Spinal cord (tissue), 10 donors: ENCODE data around the gene OBI1. TPM values are rescaled to one million over a fixed set of nuclear protein-coding genes. Genes with fewer than 3 reads are reported as not detected.

Source experiments
- DNase-seq, 6 donors: peaks; one replicate each; pipeline versions ENCODE4 v3.0.0 to v3.0.0-alpha.2; 2013 to 2015; ENCODE audit warnings: low spot score in 6 of 6, low read depth in 4 of 6
- H3K27ac ChIP-seq: one replicate; pipeline ENCODE4 v1.5.1; 2013; ENCODE audit warnings: low read depth, low read length, control low read depth
- H3K27me3 ChIP-seq: one replicate; pipeline ENCODE4 v1.6.1; 2013; ENCODE audit warnings: low read length; ENCODE audit not compliant: control insufficient read depth, insufficient read depth
- H3K36me3 ChIP-seq: one replicate; pipeline ENCODE4 v1.6.1; 2013; ENCODE audit warnings: low read length; ENCODE audit not compliant: control insufficient read depth, insufficient read depth
- H3K4me1 ChIP-seq: one replicate; pipeline ENCODE4 v1.6.1; 2013; ENCODE audit warnings: low read length; ENCODE audit not compliant: control insufficient read depth, insufficient read depth
- H3K4me3 ChIP-seq: one replicate; pipeline ENCODE4 v1.5.1; 2013; ENCODE audit warnings: low read depth, low read length, control low read depth
- H3K9me3 ChIP-seq: one replicate; pipeline ENCODE4 v1.6.1; 2013; ENCODE audit warnings: low read length; ENCODE audit not compliant: control insufficient read depth, insufficient read depth
- WGBS: methylation state at CpG from one replicate; pipeline ENCODE4 v1.1.5; 2013; ENCODE audit warnings: missing lambda C conversion rate; ENCODE audit not compliant: insufficient coverage; 5-methylcytosine and 5-hydroxymethylcytosine counted together
- long read RNA-seq, 4 donors: transcript quantifications; one replicate each; lab custom pipeline, GENCODE V29; 2026
- polyA plus RNA-seq, 2 donors: library from polyadenylated mRNA; unstranded; fragments of 120-200 nt; gene quantifications; one replicate each; pipeline ENCODE4 v1.2.1, GENCODE V29; 2013; ENCODE audit not compliant: insufficient read length in 2 of 2
- total RNA-seq, 2 donors: library from RNA; depleted of rRNA in 1 of 2; stranded (reverse); fragments of 120-200 nt in 1 of 2; fragments of >200 nt in 1 of 2; gene quantifications; one replicate each; pipeline versions ENCODE4 v1.2.3 to v1.2.4, GENCODE V29; 2013 to 2014
- donor health status: healthy.

Gene OBI1, protein sequence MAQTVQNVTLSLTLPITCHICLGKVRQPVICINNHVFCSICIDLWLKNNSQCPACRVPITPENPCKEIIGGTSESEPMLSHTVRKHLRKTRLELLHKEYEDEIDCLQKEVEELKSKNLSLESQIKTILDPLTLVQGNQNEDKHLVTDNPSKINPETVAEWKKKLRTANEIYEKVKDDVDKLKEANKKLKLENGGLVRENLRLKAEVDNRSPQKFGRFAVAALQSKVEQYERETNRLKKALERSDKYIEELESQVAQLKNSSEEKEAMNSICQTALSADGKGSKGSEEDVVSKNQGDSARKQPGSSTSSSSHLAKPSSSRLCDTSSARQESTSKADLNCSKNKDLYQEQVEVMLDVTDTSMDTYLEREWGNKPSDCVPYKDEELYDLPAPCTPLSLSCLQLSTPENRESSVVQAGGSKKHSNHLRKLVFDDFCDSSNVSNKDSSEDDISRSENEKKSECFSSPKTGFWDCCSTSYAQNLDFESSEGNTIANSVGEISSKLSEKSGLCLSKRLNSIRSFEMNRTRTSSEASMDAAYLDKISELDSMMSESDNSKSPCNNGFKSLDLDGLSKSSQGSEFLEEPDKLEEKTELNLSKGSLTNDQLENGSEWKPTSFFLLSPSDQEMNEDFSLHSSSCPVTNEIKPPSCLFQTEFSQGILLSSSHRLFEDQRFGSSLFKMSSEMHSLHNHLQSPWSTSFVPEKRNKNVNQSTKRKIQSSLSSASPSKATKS
- total RNA-seq (10 to 100 TPM; 17.1 to 29.6 TPM), polyA plus RNA-seq (10 to 100 TPM; 21.7 to 27.6 TPM)
- long read RNA-seq, donor 1, transcript RNF219-201 (6 exons, 3,529 nt): major isoform, 5 of 5 reads
- long read RNA-seq, donor 1, partial matches to known transcripts: 0 of 5 reads
- long read RNA-seq, donor 1, other reads (novel, unspliced or antisense): 0 of 5 reads
- long read RNA-seq, donor 2: 0 reads
- long read RNA-seq, donor 3, transcript RNF219-201 (6 exons, 3,529 nt): major isoform, 11 of 18 reads
- long read RNA-seq, donor 3, partial matches to known transcripts: 7 of 18 reads
- long read RNA-seq, donor 3, other reads (novel, unspliced or antisense): 0 of 18 reads
- long read RNA-seq, donor 4, partial matches to known transcripts: 0 of 1 reads
- long read RNA-seq, donor 4, other reads (novel, unspliced or antisense): 0 of 1 reads

DNA sequence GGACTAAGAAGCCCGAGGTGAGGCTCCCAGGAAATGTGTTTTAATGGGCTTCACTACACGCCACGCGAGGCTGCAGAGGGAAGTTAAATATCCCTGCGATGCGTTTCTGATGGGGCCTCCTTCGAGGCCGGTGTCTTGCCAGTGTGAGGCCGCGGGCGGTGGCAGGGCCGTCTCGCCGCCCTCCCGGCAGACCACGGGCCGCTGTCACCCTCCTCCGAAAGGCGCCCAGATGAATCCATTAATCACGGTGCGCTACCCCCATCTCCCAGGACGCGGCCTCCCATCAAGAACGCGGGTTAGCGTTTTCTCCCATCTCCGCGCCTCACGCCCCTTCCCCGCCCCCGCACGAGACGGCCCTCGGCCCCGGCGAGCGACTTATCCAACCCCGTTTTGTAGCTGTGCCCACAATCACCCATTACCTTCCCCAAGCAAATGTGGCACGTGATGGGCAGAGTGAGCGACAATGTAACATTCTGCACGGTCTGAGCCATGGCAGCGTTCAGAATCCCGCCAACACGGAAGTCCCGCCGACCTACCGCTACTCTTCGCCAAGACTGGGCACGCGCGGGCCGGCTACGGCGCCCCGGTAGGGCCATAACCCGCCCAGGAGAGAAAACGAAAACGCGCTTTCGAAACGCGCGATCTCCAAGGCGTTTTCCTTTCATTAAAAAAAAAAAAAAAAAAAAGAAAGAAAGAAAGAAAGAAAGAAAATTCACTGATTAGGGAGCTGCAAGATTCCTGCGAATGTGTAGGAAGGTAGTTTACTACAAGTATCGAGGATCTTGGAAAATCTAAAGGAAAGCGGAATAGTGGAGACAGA, at the start of gene OBI1:
Gene OBI1 (minus strand): TSS at position 526 of the 820 bp plus-strand sequence. CDS start 35 bp downstream, at position 491.
- Histone ChIP-seq H3K27me3 (no peaks in the 10 kb centered on the region), H3K9me3 (no peaks in the 10 kb centered on the region), H3K4me1 (peaks cover 5% of the 10 kb centered on the region), H3K4me3 (peak within 1 kb of the TSS; percentile 93), H3K36me3 (no peaks in the 10 kb centered on the region), H3K27ac (peak within 1 kb of the TSS; percentile 82)
- DNase-seq: peak; percentile 84 to 97 (median 90)
- WGBS: under 1% methylated on average over 55 of the region's 67 CpGs

DNA sequence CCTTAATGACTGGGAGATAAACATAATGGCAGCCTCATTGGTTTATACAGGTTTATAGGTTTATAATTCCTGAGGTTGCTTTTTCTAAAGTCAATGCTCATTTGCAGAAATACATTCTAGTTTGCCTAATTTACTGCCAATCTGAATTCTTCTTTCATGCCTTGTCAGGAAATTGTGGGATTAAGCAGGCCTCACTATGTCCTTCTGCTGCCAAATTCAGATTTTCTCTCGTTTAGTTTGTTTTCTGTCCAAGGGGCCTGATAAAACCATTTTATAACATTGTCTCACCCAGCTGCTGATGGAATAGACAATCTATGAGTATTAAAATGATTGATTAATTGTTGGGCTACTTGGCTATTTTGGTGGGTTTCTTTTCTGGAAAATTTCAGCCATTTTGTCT, 42.4 kb upstream of the OBI1 start:
- no CpG with 5 or more reads among the region's 1 CpG for WGBS

DNA sequence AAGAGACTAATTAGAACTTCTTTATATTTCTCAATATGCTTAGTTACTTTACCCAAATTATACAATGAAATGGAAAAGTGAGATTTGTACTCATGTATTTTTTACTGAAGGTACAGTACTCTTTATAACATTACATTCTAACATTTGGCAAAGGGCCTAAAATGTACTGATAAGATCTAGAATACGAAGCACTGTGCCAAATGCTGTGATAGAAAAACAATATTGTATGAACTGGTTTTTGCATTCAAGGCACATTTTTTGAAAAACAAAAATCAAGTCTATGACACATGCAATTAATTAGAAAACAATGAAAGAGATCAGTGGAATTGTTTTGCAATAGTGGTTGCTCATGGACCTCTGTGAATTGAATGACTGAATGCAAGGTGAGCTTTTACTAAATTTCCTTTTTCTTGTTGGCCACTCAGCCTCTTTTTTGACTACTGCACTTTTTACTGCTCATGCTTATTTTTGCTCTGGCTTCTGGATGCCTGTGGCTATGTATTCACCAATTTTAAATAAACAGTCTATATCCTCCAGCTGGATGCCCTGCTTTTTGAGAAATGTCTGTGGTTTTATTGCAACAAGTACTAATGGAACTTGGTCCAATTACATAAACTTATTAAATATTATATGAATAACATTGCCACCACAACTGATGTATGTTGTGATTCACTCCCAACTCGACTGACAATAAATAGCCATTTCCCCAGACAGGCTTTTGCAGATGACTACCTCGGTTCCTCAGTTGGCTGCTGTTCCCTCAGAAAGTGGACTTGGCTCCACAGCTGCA, 41.4 kb upstream of the OBI1 start:
- Histone ChIP-seq H3K4me3 (no peak overlapping the region), H3K4me1 (no peaks in the 10 kb centered on the region)
- WGBS: 88% methylated on average over 1 of the region's 3 CpGs

More for the DNA sequence above, 42.4 kb upstream of the OBI1 start:
- Histone ChIP-seq H3K4me1 (no peaks in the 10 kb centered on the region), H3K4me3 (no peak overlapping the region), H3K27ac (no peak overlapping the region), H3K36me3 (no peaks in the 10 kb centered on the region), H3K9me3 (no peaks in the 10 kb centered on the region), H3K27me3 (no peaks in the 10 kb centered on the region)
- no peak for DNase-seq

DNA sequence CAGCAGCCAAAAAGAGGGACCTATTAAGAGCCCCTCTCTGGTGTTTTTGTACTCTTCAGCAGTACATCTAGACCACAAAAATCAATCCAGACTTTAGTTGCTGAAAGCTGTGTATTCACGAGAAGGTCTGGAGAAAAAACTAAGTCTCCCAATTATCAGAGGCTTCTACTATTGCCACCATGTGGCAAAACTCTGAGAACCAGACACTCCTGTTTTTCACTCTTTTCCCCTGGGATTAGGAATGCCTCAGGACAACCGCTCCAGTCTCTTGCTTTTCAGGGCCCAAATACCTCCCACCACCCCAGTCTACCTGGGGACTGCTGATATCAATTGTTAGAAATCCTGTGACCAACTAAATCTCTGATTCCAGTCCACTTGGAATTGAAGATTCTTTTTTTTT, 30.1 kb upstream of the OBI1 start:
- H3K36me3 ChIP-seq: no peaks in the 10 kb centered on the region
- H3K27me3 ChIP-seq: no peaks in the 10 kb centered on the region
- H3K4me3 ChIP-seq: no peak overlapping the region
- H3K27ac ChIP-seq: no peak overlapping the region
- no peaks in the 10 kb centered on the region for H3K4me1 ChIP-seq
- peak in 1 of 6 donors; percentile 23 for DNase-seq
- H3K9me3 ChIP-seq: no peaks in the 10 kb centered on the region
- WGBS: 67% methylated on average over 1 of the region's 2 CpGs

More for the DNA sequence above, 41.4 kb upstream of the OBI1 start:
- Histone ChIP-seq H3K27ac (no peak overlapping the region), H3K27me3 (no peaks in the 10 kb centered on the region), H3K36me3 (no peaks in the 10 kb centered on the region), H3K9me3 (no peaks in the 10 kb centered on the region)
- DNase-seq: no peak

DNA sequence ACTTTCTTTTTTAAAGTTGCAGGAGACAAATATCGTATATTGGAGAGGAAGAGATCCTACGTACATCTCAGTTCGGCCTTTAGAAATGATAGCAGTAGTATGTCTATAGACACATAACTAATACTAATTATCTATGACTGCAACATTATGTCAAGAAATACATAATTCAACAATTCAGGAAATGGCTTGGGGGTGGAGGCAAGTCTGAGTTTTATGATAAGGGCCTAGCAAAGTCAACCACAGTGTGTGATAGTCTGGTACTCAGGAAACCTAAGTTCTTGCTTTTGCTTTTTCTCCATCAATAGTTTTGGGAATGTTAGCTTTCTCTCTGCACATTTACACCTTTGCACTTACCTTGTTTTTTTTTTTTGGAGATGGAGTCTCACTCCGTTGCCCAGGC, 27.5 kb upstream of the OBI1 start:
- Histone ChIP-seq H3K4me3 (no peak overlapping the region), H3K36me3 (no peaks in the 10 kb centered on the region), H3K27ac (no peak overlapping the region), H3K27me3 (no peaks in the 10 kb centered on the region), H3K4me1 (no peaks in the 10 kb centered on the region), H3K9me3 (no peaks in the 10 kb centered on the region)
- DNase-seq: no peak
- no CpG with 5 or more reads among the region's 4 CpGs for WGBS

DNA sequence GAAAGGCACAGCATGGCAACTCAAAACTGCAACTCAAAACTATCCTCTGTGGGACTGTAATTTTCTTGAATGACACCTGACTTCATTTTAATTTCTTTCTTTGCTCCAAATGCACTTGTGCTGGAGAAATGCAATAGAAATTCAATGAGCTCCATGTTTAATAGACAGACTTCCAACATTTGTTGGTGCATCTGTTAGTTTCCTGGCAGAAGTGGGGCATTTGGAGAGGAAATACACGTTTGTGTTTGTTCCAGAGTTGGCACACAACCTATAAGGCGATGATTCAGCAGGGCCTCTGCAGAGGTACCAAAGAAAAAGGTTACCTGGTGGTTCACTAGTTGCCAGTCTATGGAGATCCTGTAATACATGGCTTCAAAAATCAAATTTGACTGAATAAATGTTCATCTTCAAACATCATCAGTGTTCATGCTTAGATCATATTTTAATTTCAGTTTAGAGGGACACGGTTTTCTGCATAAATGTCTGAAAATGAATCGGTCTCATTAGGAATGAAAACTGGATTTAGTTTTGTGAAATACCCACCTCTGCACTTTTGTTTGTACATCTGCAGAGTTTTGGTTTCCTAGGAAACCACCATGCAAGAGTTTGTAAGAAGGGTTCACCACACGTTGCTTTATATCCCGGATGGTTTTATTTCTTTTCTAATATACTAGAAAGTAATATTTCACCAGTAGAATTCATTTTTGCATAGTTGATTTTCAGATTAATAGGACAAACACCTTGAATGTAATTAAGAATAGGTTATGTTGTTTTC, 21.8 kb upstream of the OBI1 start:
- 30% methylated on average over 2 of the region's 6 CpGs for WGBS
- H3K27me3 ChIP-seq: no peaks in the 10 kb centered on the region
- no peak overlapping the region for H3K4me3 ChIP-seq
- H3K4me1 ChIP-seq: peaks cover 2% of the 10 kb centered on the region
- DNase-seq: peak in 3 of 6 donors; percentile 5 to 89 (median 78)
- no peaks in the 10 kb centered on the region for H3K9me3 ChIP-seq
- H3K27ac ChIP-seq: no peak overlapping the region
- no peaks in the 10 kb centered on the region for H3K36me3 ChIP-seq

DNA sequence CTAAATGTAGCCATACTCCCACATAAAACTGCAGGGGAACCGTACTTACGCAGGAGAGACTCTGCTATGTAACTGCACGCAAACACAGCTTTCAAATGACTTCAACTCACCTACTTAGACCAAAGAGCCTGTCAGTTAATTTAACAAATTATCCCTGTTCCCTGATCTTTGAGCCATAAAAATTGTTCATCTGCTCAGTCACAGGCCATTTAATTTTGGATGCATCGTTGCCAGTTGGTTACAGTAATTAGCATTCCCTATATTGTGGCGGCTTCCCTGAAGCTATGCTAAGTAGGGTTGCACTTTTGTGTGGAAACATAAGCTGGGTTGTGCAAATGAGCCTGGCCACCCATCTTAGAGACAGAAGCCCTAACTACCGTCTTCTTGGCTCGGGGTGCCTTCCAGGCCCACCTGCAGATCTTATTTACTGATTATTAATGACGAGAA, 21.2 kb upstream of the OBI1 start:
- Histone ChIP-seq H3K4me1 (peaks cover 2% of the 10 kb centered on the region), H3K4me3 (no peak overlapping the region), H3K27ac (no peak overlapping the region), H3K27me3 (no peaks in the 10 kb centered on the region), H3K36me3 (no peaks in the 10 kb centered on the region), H3K9me3 (no peaks in the 10 kb centered on the region)
- 43% methylated on average over 5 of the region's 8 CpGs for WGBS
- DNase-seq: peak in 2 of 6 donors; percentile 79 to 88

DNA sequence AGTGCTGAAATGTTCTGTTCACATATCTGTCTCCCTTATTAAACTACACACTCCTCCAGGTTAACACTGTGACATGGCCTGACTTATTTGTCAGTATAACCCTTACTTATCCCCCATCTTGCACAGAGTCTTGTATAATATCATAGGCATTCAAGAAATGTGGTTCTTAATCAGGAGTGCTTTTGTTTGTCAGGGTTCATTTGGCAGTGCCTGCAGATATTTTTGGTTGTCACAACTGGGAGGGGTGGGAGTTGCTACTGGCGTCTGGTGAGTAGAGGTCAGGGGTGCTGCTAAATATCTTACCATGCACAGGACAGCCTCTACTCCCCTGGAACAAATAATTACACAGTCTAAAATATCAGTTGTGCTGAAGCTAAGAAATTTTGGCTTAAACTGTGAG, 20.4 kb upstream of the OBI1 start:
- Histone ChIP-seq H3K27me3 (no peaks in the 10 kb centered on the region), H3K36me3 (no peaks in the 10 kb centered on the region), H3K4me1 (peaks cover 2% of the 10 kb centered on the region), H3K9me3 (no peaks in the 10 kb centered on the region), H3K27ac (no peak overlapping the region), H3K4me3 (no peak overlapping the region)
- no peak for DNase-seq
- no CpG with 5 or more reads among the region's 1 CpG for WGBS
